Astrocyte of the cerebellum (primary cell): ENCODE measurements around the gene ADAM15.

ENCODE experiments used
- DNase-seq: peaks from one replicate; pipeline ENCODE4 v3.0.0-alpha.2; 2011; ENCODE audit warnings: low read depth
- H3K4me3 ChIP-seq: 2 replicates; pipeline ENCODE4 v1.5.1; 2011; ENCODE audit warnings: mild to moderate bottlenecking, low read depth, low read length, moderate library complexity
- CTCF ChIP-seq: IDR thresholded peaks from 2 replicates; pipeline ENCODE4 v1.5.1; 2012; ENCODE audit warnings: low read length, low read depth, moderate library complexity, mild to moderate bottlenecking; ENCODE audit errors: missing control alignments
- in situ Hi-C: cut with HindIII; loops from 2 replicates; pipeline ENCODE4 v1.10.0; 2017; ENCODE audit warnings: low sequenced_read_pairs

ADAM15 gene

DNA sequence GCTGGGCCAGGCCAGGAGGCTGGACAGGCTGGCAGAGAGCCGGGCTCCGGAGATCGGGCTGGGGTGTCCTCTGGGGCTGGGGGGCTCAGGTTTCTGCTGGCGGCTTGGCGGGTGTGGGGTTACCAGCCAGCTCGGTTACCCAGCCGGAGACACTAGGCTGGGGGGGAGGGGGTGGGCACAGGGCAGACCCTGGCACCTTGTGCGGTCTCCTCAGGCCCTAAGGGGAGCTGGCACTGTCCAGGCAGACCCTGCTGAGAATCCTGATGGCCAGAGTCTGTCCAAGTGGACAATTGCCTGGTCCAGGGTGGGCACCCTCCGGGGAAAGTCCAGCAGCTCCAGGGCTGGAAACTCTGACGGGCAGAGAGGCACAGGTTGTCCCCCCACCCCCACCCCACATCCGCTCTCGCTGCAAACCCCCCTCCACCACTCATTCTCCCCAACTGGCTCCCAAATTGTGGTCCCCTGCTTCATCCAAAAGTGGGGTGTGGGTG, 41.9 kb upstream of the ADAM15 start:
- in situ Hi-C loops: no loop called here
- DNase-seq: no peak
- TF ChIP-seq CTCF: no peak
- H3K4me3 ChIP-seq: no peak overlapping the region

DNA sequence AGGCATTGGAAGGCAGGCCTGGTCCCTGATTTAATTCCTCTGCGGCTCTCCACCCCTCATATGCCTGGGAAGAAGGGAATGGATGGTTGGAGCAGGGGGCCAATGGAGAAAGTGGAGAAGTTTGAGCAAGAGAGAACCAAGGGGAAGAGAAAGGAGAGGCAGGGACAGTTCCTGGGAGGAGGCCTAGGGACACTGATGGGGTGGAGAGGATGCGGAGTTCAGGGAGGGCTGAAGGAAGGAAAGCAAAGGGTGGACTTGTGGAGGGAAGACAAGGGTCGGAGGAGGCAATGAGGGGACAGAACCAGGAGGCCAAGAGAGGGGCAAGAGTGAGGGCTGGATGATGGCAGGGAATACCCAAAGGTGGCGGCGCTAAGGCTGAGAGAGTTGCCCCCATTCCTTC, 41.4 kb upstream of the ADAM15 start:
- no peak overlapping the region for H3K4me3 ChIP-seq
- DNase-seq: no peak
- no peak for TF ChIP-seq CTCF
- in situ Hi-C loops: loop anchor here (5.0 kb wide), 2 partner anchors 52 to 53 kb away; partner anchors contain the start of genes EFNA4 and PBXIP1

- no peak for DNase-seq
- TF ChIP-seq CTCF: no peak
These were observed 40.8 kb upstream of the ADAM15 start for GRCh38 chr1:155010211-155010918.

DNA sequence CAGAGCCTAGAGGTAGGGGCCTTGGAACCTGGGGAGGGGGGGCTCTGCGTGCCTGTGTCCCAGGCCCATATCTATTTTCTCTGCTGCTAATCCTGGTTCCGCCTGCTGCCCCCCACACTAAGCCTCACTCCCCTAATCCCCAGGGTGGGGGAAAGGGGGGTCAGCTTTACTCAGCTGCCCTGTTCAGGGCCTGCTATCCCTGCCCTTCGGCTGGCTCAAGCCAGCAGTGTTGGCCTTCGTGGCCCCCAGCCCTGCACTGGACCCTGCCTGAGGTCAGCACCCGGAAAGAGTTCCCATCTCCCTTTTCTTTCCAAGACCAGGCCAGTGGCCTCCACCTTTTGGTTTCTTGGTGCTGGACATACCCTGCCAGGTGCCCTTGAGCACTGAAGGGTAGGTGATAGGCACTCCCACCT, 40.1 kb upstream of the ADAM15 start:
- no peak for TF ChIP-seq CTCF
- in situ Hi-C loops: loop anchor here (5.0 kb wide), 2 partner anchors 51 to 54 kb away; partner anchors contain the start of genes EFNA4 and PBXIP1
- no peak overlapping the region for H3K4me3 ChIP-seq
- DNase-seq: no peak

More at GRCh38 chr1:155010211-155010918, 40.8 kb upstream of the ADAM15 start:
- in situ Hi-C loops: loop anchor here (5.0 kb wide), 2 partner anchors 52 to 53 kb away; partner anchors contain the start of genes EFNA4 and PBXIP1
- no peak overlapping the region for H3K4me3 ChIP-seq

DNA sequence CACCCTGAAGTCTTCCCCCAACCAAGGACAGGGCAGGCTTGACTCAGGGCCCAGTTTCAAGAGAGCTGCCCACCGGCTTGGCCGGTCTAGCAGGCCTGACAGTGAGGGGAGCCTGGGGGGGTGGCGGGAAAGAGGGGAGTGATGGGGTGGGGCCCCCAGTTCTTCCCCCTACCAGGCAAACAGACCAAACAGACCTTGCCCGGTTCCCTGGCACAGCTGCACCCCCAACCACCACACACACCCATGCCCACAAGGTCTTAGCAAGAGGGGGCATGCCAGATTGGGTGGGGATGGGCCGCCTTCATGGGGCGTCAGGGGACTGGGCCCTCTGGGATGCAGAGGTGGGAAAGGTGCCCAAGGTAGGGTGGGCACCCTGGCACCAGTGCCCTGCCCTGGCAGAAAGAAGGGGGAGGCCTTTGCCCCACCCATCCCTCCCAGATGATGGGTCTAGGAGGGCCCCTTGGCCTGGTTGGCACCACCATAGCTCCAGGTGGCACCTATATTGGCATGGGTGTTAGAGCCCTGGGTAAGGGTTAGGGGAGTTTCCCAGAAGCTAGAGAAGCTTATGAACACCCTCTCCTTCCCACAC, 39.6 kb upstream of the ADAM15 start:
- in situ Hi-C loops: loop anchor here (5.0 kb wide), 2 partner anchors 51 to 54 kb away; partner anchors contain the start of genes EFNA4 and PBXIP1
- no peak for DNase-seq
- H3K4me3 ChIP-seq: no peak overlapping the region
- no peak for TF ChIP-seq CTCF

GRCh38 chr1:155012026-155012546, 39.0 kb upstream of the ADAM15 start:
- H3K4me3 ChIP-seq: no peak overlapping the region
- in situ Hi-C loops: loop anchor here (5.0 kb wide), 2 partner anchors 50 to 55 kb away; partner anchors contain the start of genes EFNA4 and PBXIP1
- no peak for TF ChIP-seq CTCF
- no peak for DNase-seq
